Measurements from ENCODE around the gene ZBTB26.
"Not testable (repeated sequence)": the region's sequence is repeated elsewhere in the genome, so short reads cannot be mapped to it uniquely, and the experiment has no call there.

ZBTB26 gene

DNA sequence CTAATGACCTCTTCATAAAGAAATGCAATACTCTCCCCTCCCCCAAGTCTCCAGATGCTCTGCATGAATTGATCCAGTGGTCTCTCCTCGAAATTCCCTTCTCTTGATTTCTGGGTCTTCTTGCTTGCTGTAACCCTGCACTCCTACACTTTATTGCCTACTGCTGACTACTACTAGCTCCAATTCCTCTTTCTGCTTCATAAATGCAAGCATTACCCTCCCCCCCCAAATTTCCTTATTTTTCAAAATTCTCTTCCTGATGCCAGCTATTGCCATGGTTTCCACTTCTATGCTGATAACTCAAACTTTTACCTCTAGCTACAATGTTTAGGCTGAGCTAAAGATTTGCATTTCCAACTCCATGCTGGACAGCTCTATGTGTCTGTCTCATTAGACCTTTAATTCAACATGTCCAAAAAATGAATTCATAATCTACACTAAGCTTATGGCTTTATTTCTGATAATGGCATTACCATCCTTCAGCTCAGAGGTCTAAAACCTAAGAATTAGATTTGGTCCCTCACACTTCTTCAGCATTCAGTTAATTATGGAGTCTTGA, 1.4 kb downstream of the ZBTB26 start:
- DNase-seq (ENCODE audit: low read depth), result no peak

DNA sequence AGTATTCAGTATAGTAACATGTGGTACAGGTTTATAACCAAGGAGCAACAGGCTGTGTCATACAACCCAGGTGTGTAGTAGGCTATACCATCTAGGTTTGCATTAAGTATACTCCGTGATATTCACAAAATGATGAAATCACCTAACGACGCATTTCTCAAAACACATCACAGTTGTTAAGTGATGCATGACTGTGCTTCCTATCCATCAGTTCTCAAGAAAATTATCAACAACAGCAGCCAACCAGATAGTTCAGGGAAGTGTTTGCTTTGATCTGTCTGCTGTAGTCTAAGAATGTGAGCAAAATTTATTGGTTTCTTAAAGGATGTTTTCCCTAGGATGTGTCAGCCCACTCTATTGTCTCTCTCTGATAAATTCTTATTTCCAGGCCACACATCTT, 7.4 kb downstream of the ZBTB26 start:
- DNase-seq (ENCODE audit: low read depth), result no peak

DNA sequence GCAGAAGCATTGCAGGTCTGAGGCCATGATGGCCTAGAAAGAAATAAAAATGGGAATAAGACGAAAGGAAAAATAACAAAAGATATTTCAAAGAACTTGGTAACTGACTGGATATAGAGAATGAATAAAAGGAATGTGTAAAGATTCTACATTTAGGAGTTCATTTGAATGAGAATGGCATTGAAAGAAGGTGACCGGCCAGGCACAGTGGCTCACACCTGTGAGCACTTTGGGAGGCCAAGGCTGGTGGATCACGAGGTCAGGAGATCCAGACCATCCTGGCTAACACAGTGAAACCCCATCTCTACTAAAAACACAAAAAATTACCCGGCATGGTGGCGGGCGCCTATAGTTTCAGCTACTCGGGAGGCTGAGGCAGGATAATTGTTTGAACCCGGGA, 8.6 kb downstream of the ZBTB26 start:
- DNase-seq (ENCODE audit: low read depth), result no peak

DNA sequence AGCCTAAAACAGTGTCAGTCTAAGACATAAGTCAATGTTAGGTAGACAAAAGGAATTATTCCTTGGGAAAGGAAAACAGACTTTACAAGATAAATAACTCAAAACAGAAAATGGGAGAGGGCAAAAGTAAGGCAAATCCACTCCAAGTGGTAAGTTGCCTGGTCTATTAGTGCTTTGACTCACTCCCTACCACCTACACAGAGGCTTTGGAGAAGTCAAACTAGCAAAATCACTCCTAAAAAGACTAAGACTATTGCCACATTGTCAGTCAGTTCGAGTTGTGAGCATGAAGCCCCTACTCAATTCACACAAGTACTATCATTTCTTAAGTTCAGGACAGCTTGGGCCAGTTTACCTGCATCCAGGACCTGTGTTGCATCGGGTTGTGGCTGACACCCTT, 13.0 kb downstream of the ZBTB26 start:
- DNase-seq (ENCODE audit: low read depth), result no peak

DNA sequence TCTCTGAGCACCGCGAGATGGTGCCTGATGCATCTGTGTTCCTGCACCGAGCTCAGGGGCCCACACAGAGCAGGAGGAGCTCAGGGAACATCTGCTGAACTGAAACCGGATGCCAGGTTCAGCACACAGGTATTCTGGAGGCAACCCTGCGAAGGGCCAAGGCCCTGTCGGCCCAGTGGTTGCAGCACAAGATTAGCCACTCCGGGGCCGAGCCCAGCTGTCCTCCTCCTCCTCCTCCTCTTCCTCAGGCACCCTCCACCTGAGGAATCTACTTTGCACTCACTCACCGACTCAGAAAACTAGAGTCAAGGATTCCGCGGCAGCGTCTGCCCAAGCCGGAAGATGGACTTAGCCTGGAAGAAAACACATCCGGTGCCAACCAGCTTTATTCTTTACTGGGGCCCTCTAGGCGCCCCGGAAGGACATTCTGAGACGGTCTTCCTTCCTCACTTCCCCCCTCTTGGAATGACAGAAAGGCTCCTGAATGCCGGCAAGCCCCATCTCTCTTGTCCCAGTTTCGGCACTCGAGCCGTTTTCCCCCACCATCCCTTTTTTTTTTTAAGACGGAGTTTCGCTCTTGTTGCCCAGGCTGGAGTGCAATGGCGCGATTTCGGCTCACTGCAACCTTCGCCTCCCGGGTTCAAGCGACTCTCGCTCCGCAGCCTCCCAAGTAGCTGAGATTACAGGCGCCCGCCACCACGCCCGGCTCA, 18.2 kb downstream of the ZBTB26 start, which contains the start of gene ZBTB6:
ZBTB6 (minus strand) TSS at position 360 of the 710 bp plus-strand sequence. CDS start 1,251 bp downstream, outside the sequence.
- DNase-seq (ENCODE audit: low read depth), result peak; percentile 78

DNA sequence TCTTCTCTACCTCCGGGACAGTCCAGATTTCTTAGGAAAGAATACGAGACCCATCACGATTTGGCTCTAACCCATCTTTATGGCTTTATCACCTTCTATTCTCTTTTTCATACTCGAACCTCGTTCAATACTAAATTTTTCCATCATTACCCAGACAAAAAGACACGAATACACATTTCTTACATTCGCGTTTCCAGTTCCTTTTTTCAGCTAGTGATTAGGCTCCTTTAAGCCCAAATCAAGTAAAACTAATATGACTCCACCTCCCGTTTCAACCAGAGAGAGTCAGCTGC, 18.7 kb downstream of the ZBTB26 start:
- no peak for DNase-seq (ENCODE audit: low read depth)

DNA sequence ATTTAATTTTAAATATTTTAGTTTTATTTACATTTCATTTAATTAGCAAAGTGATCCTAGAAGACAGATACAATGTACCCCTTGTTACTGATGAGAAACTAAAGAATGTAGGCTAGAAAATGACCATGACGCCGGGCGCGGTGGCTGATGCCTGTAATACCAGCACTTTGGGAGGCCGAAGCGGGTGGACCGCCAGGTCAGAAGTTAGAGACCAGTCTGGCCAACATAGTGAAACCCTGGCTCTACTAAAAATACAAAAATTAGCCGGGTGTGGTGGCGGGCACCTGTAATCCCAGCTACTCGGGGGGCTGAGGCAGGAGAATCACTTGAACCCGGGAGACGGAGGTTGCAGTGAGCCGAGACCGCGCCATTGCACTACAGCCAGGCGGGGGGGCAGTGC, 25.2 kb downstream of the ZBTB26 start:
- not testable (repeated sequence) for DNase-seq (ENCODE audit: low read depth)

DNA sequence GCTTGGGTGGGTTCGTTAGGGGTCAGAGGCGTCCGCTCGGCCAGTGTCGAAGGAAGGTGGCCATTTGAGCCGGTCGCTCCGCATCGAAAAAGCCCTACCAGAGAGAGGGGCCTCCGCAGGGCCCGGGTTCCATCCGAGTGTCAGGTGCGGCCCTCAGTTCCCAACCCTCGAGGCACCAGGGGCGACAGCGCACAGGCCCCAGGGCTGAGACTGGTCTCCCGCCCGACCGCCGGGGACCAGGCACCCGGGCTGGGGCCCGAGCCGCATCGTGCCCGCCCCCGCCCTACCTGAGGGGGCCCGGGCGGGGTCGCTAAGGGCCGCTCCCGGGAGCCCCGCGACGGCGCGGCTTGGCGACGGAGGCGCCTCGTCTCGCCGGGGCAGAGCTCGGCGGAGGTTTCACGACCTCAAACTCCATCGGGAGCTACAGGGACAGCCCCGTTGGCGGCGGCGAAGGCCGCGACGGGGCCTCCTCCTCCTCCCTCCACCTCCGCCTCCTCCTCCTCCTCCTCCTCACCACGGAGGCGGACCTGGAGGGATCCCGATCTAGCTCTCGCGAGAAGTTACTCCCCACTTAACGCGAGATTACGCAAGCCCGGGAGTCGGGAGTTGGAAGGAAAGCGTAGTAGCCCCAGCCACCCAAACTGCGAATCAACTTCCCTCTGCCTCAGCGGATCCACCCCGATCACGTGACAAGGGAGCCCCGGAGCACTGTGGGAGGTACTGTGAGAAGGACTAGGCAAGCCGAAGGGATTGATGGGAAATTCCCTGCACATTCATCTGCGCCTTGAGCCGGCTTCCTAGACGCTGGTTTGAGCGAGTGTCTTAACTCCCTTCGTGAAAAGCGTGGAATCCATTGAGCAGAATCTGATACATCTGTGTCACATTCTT, 26.2 kb downstream of the ZBTB26 start, which contains the start of gene RC3H2:
RC3H2 (minus strand) TSS at position 537 of the 888 bp plus-strand sequence. CDS start 7,850 bp downstream, outside the sequence.
- peak; percentile 100 for DNase-seq (ENCODE audit: low read depth)

DNA sequence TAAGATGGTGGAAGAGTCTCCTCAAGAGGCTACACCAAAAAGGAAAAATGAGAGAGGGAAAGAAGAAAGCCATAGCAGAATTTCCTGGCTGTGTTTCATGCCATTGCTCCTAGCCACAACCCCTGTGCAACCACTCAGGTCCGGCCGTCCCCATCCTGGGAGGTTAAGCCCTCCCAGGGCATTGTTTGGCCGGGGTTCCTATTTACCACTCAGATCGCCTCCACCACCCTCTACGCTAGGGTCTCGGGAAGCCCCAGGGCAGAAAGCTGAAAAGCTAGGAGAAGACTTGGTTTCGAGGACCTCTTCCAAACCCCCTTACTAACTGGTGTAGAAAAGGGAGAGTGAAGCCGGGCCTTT, 26.9 kb downstream of the ZBTB26 start:
- no peak for DNase-seq (ENCODE audit: low read depth)

DNA sequence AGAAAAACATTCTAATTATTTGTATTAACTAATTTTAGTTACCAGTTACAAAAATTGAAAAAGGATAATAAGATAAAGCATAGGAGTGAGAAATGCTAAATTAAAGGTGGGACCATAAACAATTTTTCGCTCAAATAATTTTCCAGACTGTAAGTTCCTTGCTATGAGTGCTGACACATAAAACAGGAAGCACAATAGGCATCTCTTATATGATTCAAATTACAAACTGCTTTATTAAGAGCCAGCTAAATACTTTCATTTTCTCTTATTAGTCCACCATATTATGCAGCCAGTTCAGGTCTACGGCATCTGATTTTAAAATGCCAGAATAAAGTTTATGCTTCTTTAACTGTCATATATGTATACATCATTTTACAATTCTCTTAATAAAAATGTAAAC, 30.5 kb downstream of the ZBTB26 start:
- no peak for DNase-seq (ENCODE audit: low read depth)

DNA sequence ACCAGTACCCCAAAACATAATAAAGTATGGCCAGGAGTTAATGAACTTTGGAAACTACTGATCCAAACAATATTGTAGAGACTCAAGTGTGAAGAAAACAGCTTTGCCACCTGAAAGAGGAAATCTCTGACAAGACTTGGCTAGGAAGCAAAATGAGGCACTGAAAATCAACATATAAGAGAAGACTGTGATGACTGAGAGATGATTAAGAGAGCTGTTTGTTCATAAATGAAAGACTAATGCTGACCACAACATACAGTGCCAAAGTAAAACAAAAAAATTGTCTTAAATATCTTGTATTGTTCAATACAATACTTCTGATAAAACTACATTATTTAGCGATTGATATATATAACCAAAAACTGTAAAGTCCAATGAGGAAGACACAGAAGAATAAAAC, 33.3 kb downstream of the ZBTB26 start:
- no peak for DNase-seq (ENCODE audit: low read depth)

DNA sequence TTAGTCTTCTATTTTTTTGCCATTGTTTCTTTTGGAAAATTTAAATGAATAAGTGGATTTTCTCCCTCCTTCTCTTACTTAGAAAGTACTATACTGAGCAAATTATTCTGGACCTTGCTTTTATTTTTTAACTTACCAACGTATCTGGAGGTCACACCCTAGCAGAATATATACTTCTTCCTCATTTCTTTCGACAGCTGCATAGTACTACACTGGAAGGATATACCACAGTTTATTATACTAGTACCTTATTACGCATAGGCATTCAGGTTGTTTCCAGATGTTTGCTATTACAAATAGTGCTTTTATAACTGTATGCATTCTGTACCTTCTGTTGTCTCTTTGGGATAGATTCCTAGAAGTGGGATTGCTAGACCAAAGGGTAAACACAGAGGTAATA, 42.8 kb downstream of the ZBTB26 start:
- no peak for DNase-seq (ENCODE audit: low read depth)

DNA sequence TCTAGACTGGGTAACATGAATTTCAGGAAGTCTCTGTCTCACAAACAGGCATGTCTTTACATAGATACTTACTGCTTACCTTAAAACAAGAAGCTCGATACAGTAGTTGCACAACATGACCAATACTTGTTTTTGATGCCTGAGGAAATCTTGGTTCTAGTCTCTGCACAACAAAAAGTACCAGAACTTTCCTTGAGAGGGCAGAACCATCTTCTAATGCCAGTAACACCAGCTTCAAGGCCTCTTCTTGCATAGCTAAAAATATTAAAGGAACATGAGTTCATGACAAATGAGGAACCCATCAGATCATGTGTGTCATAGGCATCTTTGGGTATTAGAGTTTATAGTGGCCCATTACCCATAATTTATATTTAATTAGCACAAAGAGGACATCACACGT, 48.2 kb downstream of the ZBTB26 start:
- no peak for DNase-seq (ENCODE audit: low read depth)

DNA sequence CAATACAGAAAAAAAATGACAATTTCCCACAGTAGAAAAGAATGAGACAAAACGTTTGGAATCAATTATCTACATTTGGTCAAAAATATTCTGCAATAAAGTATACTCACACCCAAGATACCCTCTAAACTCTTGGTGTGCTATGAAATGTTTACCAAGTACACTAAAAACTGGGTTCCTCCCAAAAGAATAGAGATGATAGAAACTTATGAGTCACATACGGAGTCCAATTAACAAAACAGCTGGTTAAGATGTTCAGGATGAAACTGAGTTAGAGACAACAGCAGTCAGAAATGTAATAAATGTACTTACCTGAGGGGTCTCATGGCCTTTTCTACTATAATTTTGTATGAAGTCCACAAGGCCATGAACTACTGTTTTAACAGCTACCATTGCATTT, 51.9 kb downstream of the ZBTB26 start:
- no peak for DNase-seq (ENCODE audit: low read depth)

DNA sequence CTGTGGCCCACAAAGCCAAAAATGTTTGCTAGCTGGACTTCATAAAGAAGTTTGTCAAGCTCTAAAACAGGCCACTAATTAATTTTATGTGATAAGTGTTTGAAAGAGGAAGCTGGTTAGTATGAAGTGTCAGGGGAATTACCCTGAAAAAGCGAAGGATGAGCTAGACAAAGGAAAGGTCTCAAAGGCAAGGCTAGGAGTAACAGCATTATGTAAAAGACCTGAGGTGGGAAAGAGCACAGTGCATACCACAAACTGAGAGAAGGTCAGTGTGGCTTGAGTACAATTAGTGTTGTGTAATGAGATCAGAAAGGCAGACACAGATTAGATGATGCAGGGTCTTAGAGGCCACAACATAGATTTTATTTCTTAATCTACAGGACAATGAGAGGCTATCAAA, 55.8 kb downstream of the ZBTB26 start:
- no peak for DNase-seq (ENCODE audit: low read depth)

DNA sequence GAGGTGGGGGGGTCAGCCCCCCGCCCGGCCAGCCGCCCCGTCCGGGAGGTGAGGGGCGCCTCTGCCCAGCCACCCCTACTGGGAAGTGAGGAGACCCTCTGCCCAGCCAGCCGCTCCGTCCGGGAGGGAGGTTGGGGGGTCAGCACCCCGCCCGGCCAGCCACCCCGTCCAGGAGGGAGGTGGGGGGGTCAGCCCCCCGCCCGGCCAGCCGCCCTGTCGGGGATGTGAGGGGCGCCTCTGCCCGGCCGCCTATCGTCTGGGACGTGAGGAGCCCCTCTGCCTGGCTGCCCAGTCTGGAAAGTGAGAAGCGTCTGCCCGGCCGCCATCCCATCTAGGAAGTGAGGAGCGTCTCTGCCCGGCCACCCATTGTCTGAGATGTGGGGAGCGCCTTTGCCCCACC, 64.0 kb downstream of the ZBTB26 start:
- DNase-seq (ENCODE audit: low read depth), result not testable (repeated sequence)

DNA sequence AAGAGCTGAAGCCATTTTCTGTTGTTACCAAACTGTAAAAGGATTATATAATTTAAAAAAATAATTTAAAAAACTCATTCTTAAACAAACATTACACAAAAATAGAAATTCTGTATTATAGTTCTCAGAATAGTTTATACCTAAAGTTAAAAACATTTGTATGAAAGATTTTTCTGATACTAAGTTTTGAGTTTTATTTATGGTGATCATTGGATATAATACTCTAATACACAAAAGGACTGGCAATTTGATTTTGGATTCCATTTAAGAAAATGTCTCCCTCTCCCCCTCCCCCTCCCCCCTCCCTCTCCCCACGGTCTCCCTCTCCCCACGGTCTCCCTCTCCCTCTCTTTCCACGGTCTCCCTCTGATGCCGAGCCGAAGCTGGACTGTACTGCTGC, 65.2 kb downstream of the ZBTB26 start:
- no peak for DNase-seq (ENCODE audit: low read depth)
